ENCODE data around the gene STAT3.

Gene STAT3

GRCh38 chr17:42317266-42317845, 70.9 kb downstream of the STAT3 start:
- TF ChIP-seq CTCF (conservative IDR thresholded peaks at IDR 0.05; ENCODE audit: low read depth, low read length) = no peak
- no peak for DNase-seq (ENCODE audit: low read depth)
- H3K4me3 ChIP-seq (ENCODE audit: low read depth, low read length) = no peak overlapping the region

GRCh38 chr17:42316755-42317154, 71.5 kb downstream of the STAT3 start:
- DNase-seq (ENCODE audit: low read depth) = no peak
- TF ChIP-seq CTCF (conservative IDR thresholded peaks at IDR 0.05; ENCODE audit: low read depth, low read length) = no peak
- no peak overlapping the region for H3K4me3 ChIP-seq (ENCODE audit: low read depth, low read length)

GRCh38 chr17:42315402-42316156, 72.7 kb downstream of the STAT3 start:
- TF ChIP-seq CTCF (conservative IDR thresholded peaks at IDR 0.05; ENCODE audit: low read depth, low read length) = no peak
- no peak for DNase-seq (ENCODE audit: low read depth)
- H3K4me3 ChIP-seq (ENCODE audit: low read depth, low read length) = no peak overlapping the region

GRCh38 chr17:42313773-42314566, 74.3 kb downstream of the STAT3 start:
- no peak for TF ChIP-seq CTCF (conservative IDR thresholded peaks at IDR 0.05; ENCODE audit: low read depth, low read length)
- no peak for DNase-seq (ENCODE audit: low read depth)
- no peak overlapping the region for H3K4me3 ChIP-seq (ENCODE audit: low read depth, low read length)

- no peak overlapping the region for H3K4me3 ChIP-seq (ENCODE audit: low read depth, low read length)
- no peak for DNase-seq (ENCODE audit: low read depth)
- TF ChIP-seq CTCF (conservative IDR thresholded peaks at IDR 0.05; ENCODE audit: low read depth, low read length) = no peak
Observed at GRCh38 chr17:42313389-42313772, 74.9 kb downstream of the STAT3 start.

- TF ChIP-seq CTCF (conservative IDR thresholded peaks at IDR 0.05; ENCODE audit: low read depth, low read length) = peak; percentile 67
- H3K4me3 ChIP-seq (ENCODE audit: low read depth, low read length) = peak overlapping the region; percentile 14
- DNase-seq (ENCODE audit: low read depth) = peak; percentile 83
Observed at GRCh38 chr17:42312285-42313130, 75.7 kb downstream of the STAT3 start.

Data from choroid plexus epithelial cell (primary cell).